ENCODE measurements around the gene CCDC175.

The CCDC175 gene

GRCh38 chr14:59503256-59503655 is 73.4 kb downstream of the CCDC175 start:
- no peak overlapping the region for H3K27ac ChIP-seq
- no peak for TF ChIP-seq CTCF (conservative IDR thresholded peaks at IDR 0.05)

- no peak for TF ChIP-seq CTCF (conservative IDR thresholded peaks at IDR 0.05)
Observed at GRCh38 chr14:59500732-59501131, 75.9 kb downstream of the CCDC175 start.

GRCh38 chr14:59492384-59492783 is 84.2 kb downstream of the CCDC175 start:
- TF ChIP-seq CTCF (conservative IDR thresholded peaks at IDR 0.05): no peak
- H3K27ac ChIP-seq: no peak overlapping the region

More at GRCh38 chr14:59500732-59501131, 75.9 kb downstream of the CCDC175 start:
- peak overlapping the region; percentile 7; the same call in 1 of the 2 replicates for H3K27ac ChIP-seq

GRCh38 chr14:59490756-59491155 is 85.9 kb downstream of the CCDC175 start:
- TF ChIP-seq CTCF (conservative IDR thresholded peaks at IDR 0.05): no peak
- no peak overlapping the region for H3K27ac ChIP-seq

- H3K27ac ChIP-seq: peak overlapping the region; percentile 94
- TF ChIP-seq CTCF (conservative IDR thresholded peaks at IDR 0.05): no peak
Observed at GRCh38 chr14:59484639-59485175, 91.9 kb downstream of the CCDC175 start.

GRCh38 chr14:59483819-59484638 is 92.6 kb downstream of the CCDC175 start, which contains the start of the genes JKAMP and L3HYPDH:
Gene JKAMP (plus strand): TSS chr14:59484517. CDS start chr14:59484590, 73 bp downstream.
Gene L3HYPDH (minus strand): TSS chr14:59484408. CDS start chr14:59484316, 92 bp downstream.
- H3K27ac ChIP-seq: peak within 1 kb of the TSS; percentile 94
- peak; percentile 84 for TF ChIP-seq CTCF (conservative IDR thresholded peaks at IDR 0.05)

GRCh38 chr14:59483363-59483762 is 93.2 kb downstream of the CCDC175 start:
- TF ChIP-seq CTCF (conservative IDR thresholded peaks at IDR 0.05): no peak
- H3K27ac ChIP-seq: peak overlapping the region; percentile 94
